Subcutaneous adipose tissue (tissue), 4 donors: ENCODE data around the gene STK25. TPM values are rescaled to one million over a fixed set of nuclear protein-coding genes. Genes with fewer than 3 reads are reported as not detected.

Source experiments
- CTCF ChIP-seq: fragments of 450-650 bp; IDR thresholded peaks from one replicate; pipeline ENCODE4 v1.5.1; 2016; ENCODE audit warnings: low read depth, mild to moderate bottlenecking, control low read depth, antibody characterized with exemption, moderate library complexity
- total RNA-seq, 4 donors: library from RNA; depleted of rRNA; stranded (reverse); fragments of >200 nt; gene quantifications; one replicate each; pipeline ENCODE4 v1.1.0, GENCODE V29; 2016

The STK25 gene
- total RNA-seq, 4 donors from 2014 or later = 85.3 to 230 (median 124) TPM

GRCh38 chr2:241545106-241545505, 36.7 kb upstream of the STK25 start:
- no peak for TF ChIP-seq CTCF

GRCh38 chr2:241542278-241542605, 33.9 kb upstream of the STK25 start:
- no peak for TF ChIP-seq CTCF

GRCh38 chr2:241541564-241542277, 33.3 kb upstream of the STK25 start:
- TF ChIP-seq CTCF = no peak

- TF ChIP-seq CTCF = no peak
Observed at GRCh38 chr2:241540771-241541561, 32.6 kb upstream of the STK25 start.

GRCh38 chr2:241540401-241540770, 32.0 kb upstream of the STK25 start:
- no peak for TF ChIP-seq CTCF

GRCh38 chr2:241539616-241540374, 31.4 kb upstream of the STK25 start:
- TF ChIP-seq CTCF = no peak
